ENCODE results near the gene CAPS2. TPM values are rescaled to one million over a fixed set of nuclear protein-coding genes. Genes with fewer than 3 reads are reported as not detected.

The CAPS2 gene
- polyA plus RNA-seq, 1 donor from 2014 or later = 2.1 TPM

GRCh38 chr12:75345531-75345930 is 15.4 kb upstream of the CAPS2 start:
- Histone ChIP-seq H4K20me1 (ENCODE audit: insufficient read depth) (no peaks in the 10 kb centered on the region), H3K9me2 (ENCODE audit: insufficient read depth, low read length) (no peaks in the 10 kb centered on the region), H3F3A (ENCODE audit: insufficient read depth, low read length, poor library complexity, severe bottlenecking) (no peaks in the 10 kb centered on the region), H3K36me3 (ENCODE audit: insufficient read depth, low read length) (no peaks in the 10 kb centered on the region), H3K27ac (ENCODE audit: low read length) (no peak overlapping the region), H3K9me3 (ENCODE audit: low read length) (no peaks in the 10 kb centered on the region), H3K9ac (ENCODE audit: low read length) (no peak overlapping the region), H3K27me3 (ENCODE audit: insufficient read depth, low read depth, low read length) (no peaks in the 10 kb centered on the region), H3K4me2 (ENCODE audit: low read length) (no peak overlapping the region), H2AFZ (ENCODE audit: low read depth, low read length) (no peak overlapping the region), H3K79me2 (replicated peaks; ENCODE audit: insufficient read depth, low read length) (no peaks in the 10 kb centered on the region), H3K4me3 (ENCODE audit: low read length) (no peak overlapping the region)
- TF ChIP-seq RAD21 (conservative IDR thresholded peaks at IDR 0.05) (no peak), CTCF (IDR thresholded peaks at IDR 0.05; ENCODE audit: poor library complexity, severe bottlenecking) (no peak), REST (IDR thresholded peaks at IDR 0.05; ENCODE audit: borderline replicate concordance) (no peak), POLR2AphosphoS5 (IDR thresholded peaks at IDR 0.05) (no peak), EP300 (conservative IDR thresholded peaks at IDR 0.05; ENCODE audit: poor library complexity, severe bottlenecking) (no peak), EZH2 (IDR thresholded peaks at IDR 0.05; ENCODE audit: borderline replicate concordance, insufficient read depth, low read length, poor library complexity, severe bottlenecking) (no peak), TAF1 (IDR thresholded peaks at IDR 0.05; ENCODE audit: low read depth) (no peak), SMC3 (conservative IDR thresholded peaks at IDR 0.05; ENCODE audit: poor library complexity) (no peak), MXI1 (conservative IDR thresholded peaks at IDR 0.05; ENCODE audit: poor library complexity, severe bottlenecking) (no peak)

GRCh38 chr12:75341873-75342272 is 11.7 kb upstream of the CAPS2 start:
- Histone ChIP-seq H3K79me2 (replicated peaks; ENCODE audit: insufficient read depth, low read length) (no peaks in the 10 kb centered on the region), H3K4me3 (ENCODE audit: low read length) (no peak overlapping the region), H3K4me2 (ENCODE audit: low read length) (no peak overlapping the region), H2AFZ (ENCODE audit: low read depth, low read length) (no peak overlapping the region), H3K9me3 (ENCODE audit: low read length) (no peaks in the 10 kb centered on the region), H3K27ac (ENCODE audit: low read length) (no peak overlapping the region), H3K36me3 (ENCODE audit: insufficient read depth, low read length) (no peaks in the 10 kb centered on the region), H3K9ac (ENCODE audit: low read length) (no peak overlapping the region), H3K27me3 (ENCODE audit: insufficient read depth, low read depth, low read length) (no peaks in the 10 kb centered on the region), H3K9me2 (ENCODE audit: insufficient read depth, low read length) (no peaks in the 10 kb centered on the region), H3F3A (ENCODE audit: insufficient read depth, low read length, poor library complexity, severe bottlenecking) (no peaks in the 10 kb centered on the region), H4K20me1 (ENCODE audit: insufficient read depth) (no peaks in the 10 kb centered on the region)
- no peak for TF ChIP-seq CTCF (IDR thresholded peaks at IDR 0.05; ENCODE audit: poor library complexity, severe bottlenecking)
- no peak for TF ChIP-seq EP300 (conservative IDR thresholded peaks at IDR 0.05; ENCODE audit: poor library complexity, severe bottlenecking)
- no peak for TF ChIP-seq EZH2 (IDR thresholded peaks at IDR 0.05; ENCODE audit: borderline replicate concordance, insufficient read depth, low read length, poor library complexity, severe bottlenecking)

Data from neural cell (in vitro differentiated cells).